CD4-positive, alpha-beta T cell (primary cell): Measurements from ENCODE around the gene MEGF11. TPM values are rescaled to one million over a fixed set of nuclear protein-coding genes. Genes with fewer than 3 reads are reported as not detected.

Source experiments
- ATAC-seq: fragments of 200-7000 bp; cut with Tn5 transposase; one replicate; pipeline ENCODE4 v1.10.0; 2022; ENCODE audit warnings: mild to moderate bottlenecking; ENCODE audit not compliant: poor library complexity
- CTCF ChIA-PET: fragments of 350-600 bp; sonication (Branson Sonifier 250); formaldehyde crosslinking; loops from one replicate; lab custom pipeline; 2021; ENCODE audit warnings: antibody characterized with exemption, inconsistent platforms; lab: Charles Lee
- POLR2A ChIA-PET: fragments of 350-600 bp; sonication (Branson Sonifier 250); formaldehyde crosslinking; loops from one replicate; lab custom pipeline; 2021; ENCODE audit warnings: antibody characterized with exemption, inconsistent platforms; lab: Charles Lee
- DNase-seq, 14 experiments: peaks; one replicate each; pipeline ENCODE4 v3.0.0-alpha.2; 2013 to 2020; ENCODE audit warnings: mixed read lengths in 2 of 14
- H3K27ac ChIP-seq, 2 donors: one replicate each; pipeline versions ENCODE4 v1.5.1 to v1.7.0; 2013; ENCODE audit warnings: low read length in 2 of 2, low read depth in 1 of 2, mild to moderate bottlenecking in 1 of 2
- H3K27me3 ChIP-seq, 2 experiments: 1 replicate in 1 of 2; 2 replicates in 1 of 2; pipeline versions ENCODE4 v1.6.1 to v1.7.0; 2013; ENCODE audit warnings: low read length in 2 of 2, control low read depth in 1 of 2, mild to moderate bottlenecking in 1 of 2, moderate library complexity in 1 of 2; ENCODE audit not compliant: insufficient read depth in 2 of 2, control insufficient read depth in 1 of 2
- H3K36me3 ChIP-seq: one replicate; pipeline ENCODE4 v1.6.1; 2013; ENCODE audit warnings: low read length, control low read depth; ENCODE audit not compliant: insufficient read depth
- H3K4me1 ChIP-seq: one replicate; pipeline ENCODE4 v1.6.1; 2013; ENCODE audit warnings: low read length, control low read depth; ENCODE audit not compliant: insufficient read depth
- H3K4me3 ChIP-seq: one replicate; pipeline ENCODE4 v1.5.1; 2013; ENCODE audit warnings: mild to moderate bottlenecking, low read length, moderate library complexity
- H3K9me3 ChIP-seq, 2 experiments: 1 replicate in 1 of 2; 2 replicates in 1 of 2; pipeline versions ENCODE4 v1.6.1 to v1.7.0; 2013; ENCODE audit warnings: low read length in 2 of 2, mild to moderate bottlenecking in 2 of 2, control low read depth in 1 of 2, moderate library complexity in 1 of 2; ENCODE audit not compliant: control insufficient read depth in 1 of 2, insufficient read depth in 1 of 2
- H3K27ac Mint-ChIP-seq: one replicate; pipeline ENCODE4 v1.8.0; 2020; ENCODE audit warnings: mixed read lengths
- H3K27me3 Mint-ChIP-seq: one replicate; pipeline ENCODE4 v1.8.0; 2021; ENCODE audit warnings: mixed read lengths
- H3K36me3 Mint-ChIP-seq: one replicate; pipeline ENCODE4 v1.8.0; 2021; ENCODE audit warnings: low read depth, mixed read lengths
- H3K4me1 Mint-ChIP-seq: one replicate; pipeline ENCODE4 v1.8.0; 2021; ENCODE audit warnings: low read depth, mixed read lengths
- H3K4me3 Mint-ChIP-seq: one replicate; pipeline ENCODE4 v1.8.0; 2020; ENCODE audit warnings: mild to moderate bottlenecking, mixed read lengths
- H3K9me3 Mint-ChIP-seq: one replicate; pipeline ENCODE4 v1.8.0; 2020; ENCODE audit warnings: mixed read lengths
- CTCF ChIP-seq: fragments of 200-600 bp; IDR thresholded peaks from one replicate; pipeline ENCODE4 v1.8.0; 2022; ENCODE audit warnings: antibody characterized with exemption, mild to moderate bottlenecking
- intact Hi-C, 2 experiments: fragments of 100-400 bp; cut with DNase I in 1 of 2; cut with micrococcal nuclease in 1 of 2; formaldehyde crosslinking; loops; one replicate each; pipeline versions ENCODE4 v1.15.1 to v1.9.0; 2023 to 2025; cut with DNase I, micrococcal nuclease
- total RNA-seq, 174 experiments: library from RNA in 2 of 174; stranded (reverse) in 2 of 174; gene quantifications; one replicate each; pipeline ENCODE4 v1.2.3 and lab custom pipeline; 2021 to 2026

The MEGF11 gene
- total RNA-seq, 2 experiments from 2014 or later: not detected

DNA sequence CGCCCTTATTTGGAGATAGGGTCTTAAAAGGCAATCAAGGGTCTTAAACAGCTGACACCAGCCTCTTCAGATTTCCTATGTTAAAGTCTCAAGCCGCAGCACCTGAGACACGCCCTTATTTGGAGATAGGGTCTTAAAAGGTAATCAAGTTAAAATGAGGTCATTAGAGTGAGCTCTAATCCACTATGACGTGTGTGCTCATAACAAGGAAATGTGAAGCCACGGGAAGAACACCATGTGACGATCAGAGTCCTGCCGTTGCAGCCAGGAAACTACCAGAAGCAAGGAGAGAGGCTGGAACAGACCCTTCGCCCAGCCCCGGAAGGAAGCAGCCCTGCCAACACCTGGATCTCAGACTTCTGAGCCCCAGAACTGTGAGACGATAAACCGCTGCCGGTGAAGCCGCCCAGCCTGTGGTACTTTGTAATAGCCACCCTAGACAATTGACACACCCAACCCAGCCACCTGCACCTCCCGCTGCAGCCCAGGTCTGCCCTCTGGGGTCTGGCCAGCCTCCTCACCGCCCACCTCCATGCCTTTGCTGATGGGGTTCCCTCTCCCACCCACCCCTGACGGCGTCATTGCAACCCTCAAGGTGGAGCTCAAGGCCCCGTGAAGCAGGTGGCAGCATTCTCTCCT, 137.9 kb downstream of the MEGF11 start:
- H3K4me1 Mint-ChIP-seq: peaks cover 13% of the 10 kb centered on the region
- H3K9me3 ChIP-seq: no peaks in the 10 kb centered on the region
- intact Hi-C loops: no loop called here
- peak overlapping the region; percentile 77 for H3K27ac Mint-ChIP-seq
- ATAC-seq (peak; percentile 91), DNase-seq (peak in 13 of 14 experiments; percentile 5 to 84 (median 21))
- H3K27ac ChIP-seq: peak overlapping the region in 1 of 2 donors; percentile 59
- no peaks in the 10 kb centered on the region for H3K27me3 ChIP-seq
- H3K4me3 ChIP-seq: peak overlapping the region; percentile 11
- no peaks in the 10 kb centered on the region for H3K9me3 Mint-ChIP-seq
- peaks cover 20% of the 10 kb centered on the region for H3K4me1 ChIP-seq
- no peaks in the 10 kb centered on the region for H3K27me3 Mint-ChIP-seq
- ChIA-PET CTCF (no interaction called here), POLR2A (no interaction called here)
- H3K36me3 Mint-ChIP-seq: no peaks in the 10 kb centered on the region
- peak overlapping the region; percentile 21 for H3K4me3 Mint-ChIP-seq
- H3K36me3 ChIP-seq: no peaks in the 10 kb centered on the region
- no peak for TF ChIP-seq CTCF

GRCh38 chr15:66114863-66115425, 138.6 kb downstream of the MEGF11 start:
- Histone ChIP-seq H3K4me1 (peaks cover 20% of the 10 kb centered on the region), H3K9me3 (no peaks in the 10 kb centered on the region), H3K4me3 (no peak overlapping the region), H3K27ac (peak overlapping the region in 1 of 2 donors; percentile 59), H3K36me3 (no peaks in the 10 kb centered on the region), H3K27me3 (no peaks in the 10 kb centered on the region)
- intact Hi-C loops: no loop called here
- ChIA-PET POLR2A (no interaction called here), CTCF (no interaction called here)
- no peak overlapping the region for H3K4me3 Mint-ChIP-seq
- TF ChIP-seq CTCF: no peak
- H3K27me3 Mint-ChIP-seq: no peaks in the 10 kb centered on the region
- ATAC-seq (no peak), DNase-seq (peak in 1 of 14 experiments; percentile 4)
- peak overlapping the region; percentile 77 for H3K27ac Mint-ChIP-seq
- H3K9me3 Mint-ChIP-seq: no peaks in the 10 kb centered on the region
- H3K4me1 Mint-ChIP-seq: peaks cover 13% of the 10 kb centered on the region
- no peaks in the 10 kb centered on the region for H3K36me3 Mint-ChIP-seq

DNA sequence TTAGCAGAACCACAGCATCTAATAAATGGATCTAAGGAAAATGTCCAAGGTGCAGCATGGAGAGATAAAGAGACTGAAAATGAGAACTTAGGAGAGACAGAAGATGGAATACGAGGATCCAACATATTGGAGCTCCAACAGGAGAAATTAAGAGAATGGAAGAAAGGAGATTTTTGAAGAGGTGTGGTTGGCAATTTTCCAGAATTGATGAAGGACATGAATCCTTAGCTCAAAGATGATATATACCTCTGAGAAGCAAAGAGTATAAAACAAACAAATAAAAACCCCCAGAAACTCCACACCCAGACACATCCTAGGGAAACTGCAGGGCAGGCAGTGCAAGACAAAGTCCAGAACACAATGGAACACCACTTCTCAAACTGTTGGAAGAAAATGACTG, 141.2 kb downstream of the MEGF11 start:
- H3K27me3 ChIP-seq: no peaks in the 10 kb centered on the region
- DNase-seq (no peak), ATAC-seq (no peak)
- Mint-ChIP-seq H3K27ac (no peak overlapping the region), H3K9me3 (no peaks in the 10 kb centered on the region), H3K27me3 (peaks cover 20% of the 10 kb centered on the region), H3K36me3 (no peaks in the 10 kb centered on the region), H3K4me1 (peaks cover 13% of the 10 kb centered on the region), H3K4me3 (no peak overlapping the region)
- no peak for TF ChIP-seq CTCF
- H3K4me1 ChIP-seq: peaks cover 20% of the 10 kb centered on the region
- POLR2A ChIA-PET: no interaction called here
- H3K4me3 ChIP-seq: no peak overlapping the region
- H3K36me3 ChIP-seq: no peaks in the 10 kb centered on the region
- intact Hi-C loops: no loop called here
- no peak overlapping the region for H3K27ac ChIP-seq
- H3K9me3 ChIP-seq: no peaks in the 10 kb centered on the region
- CTCF ChIA-PET: no interaction called here
